Measurements from ENCODE around the gene PCDHGA3.
"Not testable (repeated sequence)": the region's sequence is repeated elsewhere in the genome, so short reads cannot be mapped to it uniquely, and the experiment has no call there.

GRCh38 chr5:141375444-141376155, 32.0 kb downstream of the PCDHGA3 start:
- not testable (repeated sequence) for TF ChIP-seq EZH2phosphoT487 (IDR thresholded peaks at IDR 0.05; ENCODE audit: insufficient read depth, low read depth); EZH2 (IDR thresholded peaks at IDR 0.05; ENCODE audit: insufficient read depth, poor library complexity, severe bottlenecking)

All from GM23248 (cell line).